Measurements from ENCODE around the gene KIF26B. TPM values are rescaled to one million over a fixed set of nuclear protein-coding genes. Genes with fewer than 3 reads are reported as not detected.

Gene KIF26B
- total and polyA plus RNA-seq, 10 of the 15 experiments (the other 5 are each of a cell fraction or from before 2014, with no cell fraction given): 0.35 to 11.6 (median 2.2) TPM

DNA sequence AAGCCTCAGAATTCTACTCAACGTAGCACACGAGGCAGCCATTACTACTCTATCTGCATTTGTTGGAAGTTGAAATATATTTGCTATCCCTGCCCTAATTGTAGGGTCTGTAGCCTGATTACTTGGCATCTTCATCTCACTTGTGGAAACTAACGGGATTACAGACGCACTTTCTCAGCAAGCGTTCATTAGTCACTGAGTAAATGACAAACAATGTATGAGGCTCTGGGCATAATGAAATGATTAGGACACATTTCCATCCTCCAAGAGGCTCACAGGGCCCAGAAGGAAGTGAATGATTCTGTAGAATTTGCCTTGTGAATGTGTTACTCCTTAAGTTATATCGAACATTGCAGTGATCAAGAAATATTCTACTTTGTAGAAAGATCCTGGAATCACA is 78.1 kb downstream of the KIF26B start:
- no peaks in the 10 kb centered on the region for H3K79me2 ChIP-seq (ENCODE audit: control insufficient read depth, insufficient read depth, low read length)
- DNase-seq (ENCODE audit: low read depth, low spot score) (no peak), ATAC-seq (no peak), FAIRE-seq (no peak)
- no peaks in the 10 kb centered on the region for H3K27me3 ChIP-seq (replicated peaks in 1 of 2; ENCODE audit: control insufficient read depth in 2 of 2, insufficient read depth in 2 of 2, low read length in 1 of 2)
- H3K9me3 ChIP-seq (replicated peaks; ENCODE audit: control insufficient read depth, insufficient read depth, low read length): no peaks in the 10 kb centered on the region
- in situ Hi-C loops (cut with MboI): no loop called here
- SMC1A ChIA-PET (ENCODE audit: uncharacterized antibody, unreplicated experiment): no interaction called here
- TF ChIP-seq DPF2 (IDR thresholded peaks at IDR 0.05) (no peak), E2F8 (IDR thresholded peaks at IDR 0.05; ENCODE audit: low read depth, partially characterized antibody) (no peak), ZNF24 (IDR thresholded peaks at IDR 0.05) (no peak), MLLT1 (IDR thresholded peaks at IDR 0.05) (no peak), ZBED1 (IDR thresholded peaks at IDR 0.05; ENCODE audit: borderline replicate concordance) (no peak), POLR2AphosphoS5 (IDR thresholded peaks at IDR 0.05; ENCODE audit: low read length) (no peak), CHD1 (IDR thresholded peaks at IDR 0.05; ENCODE audit: low read depth, low read length) (no peak), RBBP5 (conservative IDR thresholded peaks at IDR 0.05) (no peak), ZZZ3 (IDR thresholded peaks at IDR 0.05; ENCODE audit: control insufficient read depth, insufficient read length, low read depth) (no peak), NFYA (IDR thresholded peaks at IDR 0.05; ENCODE audit: borderline replicate concordance, low read depth, low read length) (no peak), EZH2 (IDR thresholded peaks at IDR 0.05; ENCODE audit: borderline replicate concordance, control insufficient read depth, low read depth, low read length) (no peak), MXI1 (IDR thresholded peaks at IDR 0.05; ENCODE audit: low read depth, low read length) (no peak), CHD4 (IDR thresholded peaks at IDR 0.05) (no peak), IKZF1 (conservative IDR thresholded peaks at IDR 0.05) (no peak), KDM1A (IDR thresholded peaks at IDR 0.05; ENCODE audit: borderline replicate concordance) (no peak), STAT3 (IDR thresholded peaks at IDR 0.05; ENCODE audit: low read depth, low read length) (no peak)
- H2AFZ ChIP-seq (ENCODE audit: control insufficient read depth, low read depth, low read length): no peak overlapping the region
- H3K4me3 ChIP-seq: no peak overlapping the region
- CTCF ChIA-PET: no interaction called here
- RAD21 ChIA-PET (ENCODE audit: unreplicated experiment): no interaction called here
- H3K36me3 ChIP-seq (ENCODE audit: control insufficient read depth in 2 of 2, insufficient read depth in 2 of 2, low read length in 1 of 2): no peaks in the 10 kb centered on the region
- no peak overlapping the region for H3K9ac ChIP-seq (ENCODE audit: control insufficient read depth, insufficient read depth, low read length)
- no peak overlapping the region for H3K27ac ChIP-seq (ENCODE audit: control insufficient read depth, insufficient read depth)
- POLR2A ChIA-PET: no interaction called here
- H3K4me1 ChIP-seq (ENCODE audit: control insufficient read depth, insufficient read depth, low read length): no peaks in the 10 kb centered on the region
- WGBS (ENCODE audit: insufficient coverage, insufficient replicate concordance, low lambda C conversion rate, missing lambda C conversion rate): 45% methylated on average over 6 of the region's 6 CpGs
- H4K20me1 ChIP-seq (ENCODE audit: control insufficient read depth, insufficient read depth): no peaks in the 10 kb centered on the region
- no TSS peak for BruUV-seq (replicated peaks)
- intact Hi-C loops (cut with micrococcal nuclease; ENCODE audit: unreplicated experiment): no loop called here
- H3K4me2 ChIP-seq (ENCODE audit: control insufficient read depth, insufficient read depth): no peak overlapping the region
